ENCODE measurements around the gene PAK4. TPM values are rescaled to one million over a fixed set of nuclear protein-coding genes. Genes with fewer than 3 reads are reported as not detected.

The PAK4 gene
- polyA plus RNA-seq, 1 of the 3 experiments (the other 2 are of a cell fraction), result 36.4 TPM

GRCh38 chr19:39137131-39137530 lies 11.5 kb downstream of the PAK4 start:
- no peak overlapping the region for H3K9ac ChIP-seq
- POLR2A ChIA-PET, result interaction anchor here (1.1 kb wide), 1 partner anchor 15 kb away, joined by 3 read pairs; no protein-coding TSS in a partner anchor

More at GRCh38 chr19:39137131-39137530, 11.5 kb downstream of the PAK4 start:
- Histone ChIP-seq H3K27me3 (ENCODE audit: insufficient read depth) (no peaks in the 10 kb centered on the region), H3K27ac (ENCODE audit: low read depth in 2 of 2, low read length in 1 of 2) (no peak overlapping the region), H3K4me1 (ENCODE audit: control insufficient read depth in 1 of 2, insufficient read depth in 2 of 2, low read depth in 1 of 2, low read length in 1 of 2) (peaks cover 9 to 37% of the 10 kb centered on the region in 2 experiments; a peak in 3 of 4 replicates), H3K4me3 (ENCODE audit: low read depth in 2 of 2, low read length in 1 of 2) (no peak overlapping the region), H3K4me2 (no peak overlapping the region), H2AFZ (ENCODE audit: low read depth) (no peak overlapping the region), H3F3A (replicated peaks; ENCODE audit: insufficient read depth) (no peaks in the 10 kb centered on the region), H3K9me2 (no peaks in the 10 kb centered on the region), H4K20me1 (ENCODE audit: insufficient read depth) (peaks cover 92% of the 10 kb centered on the region), H3K36me3 (replicated peaks in 1 of 2; ENCODE audit: control insufficient read depth in 1 of 2, insufficient read depth in 2 of 2, low read length in 1 of 2) (no peaks in the 10 kb centered on the region), H3K79me2 (ENCODE audit: insufficient read depth) (peaks cover 100% of the 10 kb centered on the region), H3K9me3 (no peaks in the 10 kb centered on the region)
- CTCF ChIA-PET, result interaction anchor here (1.1 kb wide), 1 partner anchor 20 kb away, joined by 3 read pairs; no protein-coding TSS in a partner anchor
- DNase-seq, result peak; percentile 14
- whole genome bisulfite sequencing (ENCODE audit: low lambda C conversion rate), result 92% methylated on average over 11 of the region's 12 CpGs
- TF ChIP-seq YY1 (IDR thresholded peaks at IDR 0.05; ENCODE audit: low read depth), result no peak
- TF ChIP-seq GABPA (IDR thresholded peaks at IDR 0.05; ENCODE audit: low read depth), result no peak
- no peak for TF ChIP-seq MXI1 (IDR thresholded peaks at IDR 0.05; ENCODE audit: low read depth, low read length)
- TF ChIP-seq FOSL2 (IDR thresholded peaks at IDR 0.05; ENCODE audit: borderline replicate concordance, low read depth), result no peak
- TF ChIP-seq CTCF (IDR thresholded peaks at IDR 0.05), result no peak
- no peak for TF ChIP-seq MEF2A (IDR thresholded peaks at IDR 0.05; ENCODE audit: borderline replicate concordance, low read depth)
- no peak for TF ChIP-seq RCOR1 (IDR thresholded peaks at IDR 0.05; ENCODE audit: low read length)
- TF ChIP-seq CHD2 (IDR thresholded peaks at IDR 0.05; ENCODE audit: low read length, partially characterized antibody), result no peak
- no peak for TF ChIP-seq POLR2AphosphoS5 (IDR thresholded peaks at IDR 0.05; ENCODE audit: low read depth, low read length)
- no peak for TF ChIP-seq SIN3A (IDR thresholded peaks at IDR 0.05; ENCODE audit: borderline replicate concordance, low read depth, low read length)
- TF ChIP-seq IRF3 (IDR thresholded peaks at IDR 0.05; ENCODE audit: low read depth, low read length), result no peak
- no peak for TF ChIP-seq PBX3 (IDR thresholded peaks at IDR 0.05)
